Activated CD8-positive, alpha-beta T cell treated with anti-CD3 and anti-CD28 coated beads for 36 hours (primary cell): Measurements from ENCODE around the gene ISL1. TPM values are rescaled to one million over a fixed set of nuclear protein-coding genes. Genes with fewer than 3 reads are reported as not detected.

Experiments
- ATAC-seq: fragments of 200-7000 bp; cut with Tn5 transposase; one replicate; pipeline ENCODE4 v1.10.0; 2021; ENCODE audit warnings: mild to moderate bottlenecking, moderate library complexity
- CTCF ChIA-PET: fragments of 350-600 bp; sonication (Branson Sonifier 250); formaldehyde crosslinking; loops from one replicate; lab custom pipeline; 2021; ENCODE audit warnings: antibody characterized with exemption; lab: Charles Lee
- POLR2A ChIA-PET: fragments of 350-600 bp; sonication (Branson Sonifier 250); formaldehyde crosslinking; loops from one replicate; lab custom pipeline; 2021; ENCODE audit warnings: antibody characterized with exemption; lab: Charles Lee
- DNase-seq: peaks from one replicate; pipeline ENCODE4 v3.0.0-alpha.2; 2020
- H3K27ac Mint-ChIP-seq: one replicate; pipeline ENCODE4 v1.8.0; 2021; ENCODE audit warnings: mild to moderate bottlenecking, mixed read lengths
- H3K27me3 Mint-ChIP-seq: one replicate; pipeline ENCODE4 v1.8.0; 2021; ENCODE audit warnings: mixed read lengths
- H3K36me3 Mint-ChIP-seq: one replicate; pipeline ENCODE4 v1.8.0; 2021; ENCODE audit warnings: low read depth, mixed read lengths
- H3K4me1 Mint-ChIP-seq: one replicate; pipeline ENCODE4 v1.8.0; 2021; ENCODE audit warnings: low read depth, mixed read lengths
- H3K4me3 Mint-ChIP-seq: one replicate; pipeline ENCODE4 v1.8.0; 2021; ENCODE audit warnings: mild to moderate bottlenecking, moderate library complexity, mixed read lengths
- H3K9me3 Mint-ChIP-seq: one replicate; pipeline ENCODE4 v1.8.0; 2021; ENCODE audit warnings: mixed read lengths
- intact Hi-C: fragments of 100-400 bp; cut with micrococcal nuclease; formaldehyde crosslinking; loops from one replicate; pipeline ENCODE4 v1.10.0; 2022
- total RNA-seq, 2 experiments: library from RNA; stranded (reverse); gene quantifications; one replicate each; pipeline ENCODE4 v1.2.3, GENCODE V29; 2021
- TF ChIP-seq, protein P1 (sequence below): fragments of 200-600 bp; IDR thresholded peaks from one replicate; pipeline ENCODE4 v1.8.0; 2022; ENCODE audit warnings: antibody characterized with exemption, mild to moderate bottlenecking

The ISL1 gene
- total RNA-seq, 2 experiments from 2014 or later = not detected

DNA sequence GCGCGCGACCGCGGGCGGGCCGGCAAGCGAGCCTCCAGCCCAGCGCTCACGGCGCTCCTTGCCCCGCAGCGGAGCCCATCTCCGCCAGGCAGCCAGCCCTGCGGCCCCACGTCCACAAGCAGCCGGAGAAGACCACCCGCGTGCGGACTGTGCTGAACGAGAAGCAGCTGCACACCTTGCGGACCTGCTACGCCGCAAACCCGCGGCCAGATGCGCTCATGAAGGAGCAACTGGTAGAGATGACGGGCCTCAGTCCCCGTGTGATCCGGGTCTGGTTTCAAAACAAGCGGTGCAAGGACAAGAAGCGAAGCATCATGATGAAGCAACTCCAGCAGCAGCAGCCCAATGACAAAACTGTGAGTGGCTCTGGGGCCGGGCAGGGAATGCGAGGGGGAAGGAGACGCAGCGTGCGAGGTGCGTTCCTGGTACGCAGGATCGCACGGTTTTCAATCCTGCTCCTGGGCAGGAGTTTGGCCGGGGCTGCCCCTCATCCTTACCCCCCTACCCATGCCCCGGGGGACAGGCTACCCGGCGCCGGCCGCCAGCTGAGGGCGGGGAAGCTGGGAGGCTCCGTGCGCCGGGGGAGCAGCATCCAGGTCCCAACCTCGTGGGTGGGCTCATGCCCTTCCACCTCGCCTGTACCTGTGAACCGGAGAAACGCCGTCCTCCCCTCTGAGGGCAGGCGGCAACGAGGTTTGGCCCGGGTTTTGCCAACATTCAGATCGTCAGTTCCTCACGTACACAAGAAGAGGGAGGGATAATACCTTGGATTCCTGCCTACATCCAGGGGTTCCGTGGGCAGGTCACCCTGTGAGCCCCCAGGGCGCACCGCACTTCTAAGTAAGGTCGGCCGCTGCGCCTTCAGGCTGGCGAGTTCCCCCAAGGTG lies 6.6 kb downstream of the ISL1 start:
- intact Hi-C loops = no loop called here
- no peak for DNase-seq
- no peak for ATAC-seq
- CTCF ChIA-PET = no interaction called here
- Mint-ChIP-seq H3K36me3 (no peaks in the 10 kb centered on the region), H3K4me1 (no peaks in the 10 kb centered on the region), H3K27me3 (peaks cover 66% of the 10 kb centered on the region), H3K27ac (no peak overlapping the region), H3K9me3 (no peaks in the 10 kb centered on the region), H3K4me3 (no peak overlapping the region)
- TF ChIP-seq, protein P1, sequence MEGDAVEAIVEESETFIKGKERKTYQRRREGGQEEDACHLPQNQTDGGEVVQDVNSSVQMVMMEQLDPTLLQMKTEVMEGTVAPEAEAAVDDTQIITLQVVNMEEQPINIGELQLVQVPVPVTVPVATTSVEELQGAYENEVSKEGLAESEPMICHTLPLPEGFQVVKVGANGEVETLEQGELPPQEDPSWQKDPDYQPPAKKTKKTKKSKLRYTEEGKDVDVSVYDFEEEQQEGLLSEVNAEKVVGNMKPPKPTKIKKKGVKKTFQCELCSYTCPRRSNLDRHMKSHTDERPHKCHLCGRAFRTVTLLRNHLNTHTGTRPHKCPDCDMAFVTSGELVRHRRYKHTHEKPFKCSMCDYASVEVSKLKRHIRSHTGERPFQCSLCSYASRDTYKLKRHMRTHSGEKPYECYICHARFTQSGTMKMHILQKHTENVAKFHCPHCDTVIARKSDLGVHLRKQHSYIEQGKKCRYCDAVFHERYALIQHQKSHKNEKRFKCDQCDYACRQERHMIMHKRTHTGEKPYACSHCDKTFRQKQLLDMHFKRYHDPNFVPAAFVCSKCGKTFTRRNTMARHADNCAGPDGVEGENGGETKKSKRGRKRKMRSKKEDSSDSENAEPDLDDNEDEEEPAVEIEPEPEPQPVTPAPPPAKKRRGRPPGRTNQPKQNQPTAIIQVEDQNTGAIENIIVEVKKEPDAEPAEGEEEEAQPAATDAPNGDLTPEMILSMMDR = no peak
- POLR2A ChIA-PET = no interaction called here

DNA sequence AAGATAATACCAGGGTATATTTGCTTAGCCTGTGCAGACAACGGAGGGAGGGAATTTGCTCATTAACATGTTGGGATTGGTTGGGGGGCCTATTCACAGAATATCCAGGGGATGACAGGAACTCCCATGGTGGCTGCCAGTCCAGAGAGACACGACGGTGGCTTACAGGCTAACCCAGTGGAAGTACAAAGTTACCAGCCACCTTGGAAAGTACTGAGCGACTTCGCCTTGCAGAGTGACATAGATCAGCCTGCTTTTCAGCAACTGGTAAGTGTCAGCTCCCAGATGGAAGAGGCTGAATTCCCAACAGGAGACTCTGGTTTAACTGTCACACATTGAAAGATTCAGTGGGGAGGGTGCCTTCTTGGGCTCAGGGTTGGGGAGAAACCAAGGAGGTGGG lies 7.9 kb downstream of the ISL1 start:
- intact Hi-C loops = no loop called here
- Mint-ChIP-seq H3K27ac (no peak overlapping the region), H3K27me3 (peaks cover 67% of the 10 kb centered on the region), H3K4me3 (no peak overlapping the region), H3K4me1 (no peaks in the 10 kb centered on the region), H3K9me3 (no peaks in the 10 kb centered on the region), H3K36me3 (no peaks in the 10 kb centered on the region)
- DNase-seq (no peak), ATAC-seq (no peak)
- TF ChIP-seq, protein P1 = no peak
- CTCF ChIA-PET = no interaction called here
- POLR2A ChIA-PET = no interaction called here

GRCh38 chr5:51392689-51393199 lies 9.5 kb downstream of the ISL1 start:
- ChIA-PET CTCF (no interaction called here), POLR2A (no interaction called here)
- TF ChIP-seq, protein P1 = no peak
- no peak for DNase-seq
- intact Hi-C loops = no loop called here
- Mint-ChIP-seq H3K27ac (no peak overlapping the region), H3K36me3 (no peaks in the 10 kb centered on the region), H3K9me3 (no peaks in the 10 kb centered on the region), H3K27me3 (peaks cover 66% of the 10 kb centered on the region), H3K4me3 (no peak overlapping the region), H3K4me1 (no peaks in the 10 kb centered on the region)
- no peak for ATAC-seq

DNA sequence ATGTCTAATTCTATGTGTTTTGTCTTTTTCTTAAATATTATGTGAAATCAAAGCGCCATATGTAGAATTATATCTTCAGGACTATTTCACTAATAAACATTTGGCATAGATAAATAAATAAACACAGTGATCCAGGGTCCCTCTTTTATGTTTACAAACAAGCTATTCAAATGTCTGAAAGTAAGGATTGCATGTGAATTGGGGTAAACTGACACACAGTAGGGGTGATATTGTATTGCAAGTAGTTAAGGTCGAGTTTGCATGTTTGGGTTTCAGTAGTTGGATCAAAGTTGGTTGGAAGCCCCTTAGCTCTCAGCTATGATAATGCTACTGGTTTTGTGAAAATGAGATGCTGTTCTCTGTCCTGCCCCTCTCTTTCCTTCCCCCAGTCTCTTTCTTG lies 11.4 kb downstream of the ISL1 start:
- TF ChIP-seq, protein P1 = no peak

GRCh38 chr5:51395245-51395644 lies 12.0 kb downstream of the ISL1 start:
- Mint-ChIP-seq H3K4me1 (no peaks in the 10 kb centered on the region), H3K9me3 (no peaks in the 10 kb centered on the region), H3K36me3 (no peaks in the 10 kb centered on the region), H3K27me3 (peaks cover 71% of the 10 kb centered on the region), H3K4me3 (no peak overlapping the region), H3K27ac (no peak overlapping the region)
- ChIA-PET CTCF (no interaction called here), POLR2A (interaction anchor here (2.1 kb wide), 1 partner anchor 10 kb away, joined by 4 read pairs; no protein-coding TSS in a partner anchor)
- DNase-seq (no peak), ATAC-seq (no peak)
- TF ChIP-seq, protein P1 = no peak
- intact Hi-C loops = no loop called here

More for the DNA sequence above, 11.4 kb downstream of the ISL1 start:
- Mint-ChIP-seq H3K27me3 (peaks cover 69% of the 10 kb centered on the region), H3K4me1 (no peaks in the 10 kb centered on the region), H3K4me3 (no peak overlapping the region), H3K27ac (no peak overlapping the region), H3K36me3 (no peaks in the 10 kb centered on the region), H3K9me3 (no peaks in the 10 kb centered on the region)
- CTCF ChIA-PET = no interaction called here
- DNase-seq (no peak), ATAC-seq (no peak)
- POLR2A ChIA-PET = interaction anchor here (2.1 kb wide), 1 partner anchor 10 kb away, joined by 4 read pairs; no protein-coding TSS in a partner anchor
- intact Hi-C loops = no loop called here
